SK-N-SH (cell line): ENCODE results near the gene GALNT18. TPM values are rescaled to one million over a fixed set of nuclear protein-coding genes. Genes with fewer than 3 reads are reported as not detected.

ENCODE experiments used
- CTCF ChIA-PET: fragments of 300-600, 350-600 bp; formaldehyde crosslinking; extraction: SDS; loops from one replicate; lab custom pipeline; 2021; lab: Yijun Ruan, JAX
- POLR2A ChIA-PET: fragments of 350-600 bp; sonication (Branson Sonifier 250); formaldehyde crosslinking; extraction: SDS; loops from one replicate; lab custom pipeline; 2020; ENCODE audit warnings: antibody characterized with exemption, inconsistent platforms; lab: Yijun Ruan, JAX
- DNase-seq: peaks from one replicate; pipeline ENCODE4 v3.0.0; 2012
- H2AFZ ChIP-seq: fragments of 200-600 bp; sonication (generic); 2 replicates; pipeline ENCODE4 v1.8.1; 2016; ENCODE audit warnings: antibody characterized with exemption, mild to moderate bottlenecking, low read depth
- H3F3A ChIP-seq: fragments of 200-600 bp; sonication (generic); replicated peaks from 2 replicates; pipeline ENCODE3; 2016; ENCODE audit warnings: antibody characterized with exemption, mild to moderate bottlenecking; ENCODE audit not compliant: insufficient read depth
- H3K27ac ChIP-seq, 2 experiments: fragments of 200-500 bp in 1 of 2; fragments of 200-600 bp in 1 of 2; sonication (Bioruptor generic) in 1 of 2; sonication (generic), shearing (Covaris generic) in 1 of 2; 2 replicates each; pipeline versions ENCODE4 v1.5.1 to v1.6.1; 2014 to 2016; ENCODE audit warnings: low read depth in 2 of 2, inconsistent platforms in 1 of 2, low read length in 1 of 2, mild to moderate bottlenecking in 1 of 2, mixed read lengths in 1 of 2
- H3K27me3 ChIP-seq: fragments of 200-600 bp; sonication (generic), shearing (Covaris generic); 2 replicates; pipeline ENCODE4 v1.6.1; 2016; ENCODE audit warnings: mixed run types; ENCODE audit not compliant: insufficient read depth
- H3K36me3 ChIP-seq, 2 experiments: fragments of 200-500 bp in 1 of 2; fragments of 200-600 bp in 1 of 2; sonication (Bioruptor generic) in 1 of 2; sonication (generic) in 1 of 2; replicated peaks in 1 of 2; 2 replicates each; pipeline versions ENCODE3 to v1.5.1; 2014 to 2016; ENCODE audit warnings: low read length in 1 of 2, mild to moderate bottlenecking in 1 of 2; ENCODE audit not compliant: insufficient read depth in 2 of 2, control insufficient read depth in 1 of 2
- H3K4me1 ChIP-seq, 2 experiments: fragments of 200-500 bp in 1 of 2; fragments of 200-600 bp in 1 of 2; sonication (Bioruptor generic) in 1 of 2; sonication (generic), shearing (Covaris generic) in 1 of 2; 2 replicates each; pipeline versions ENCODE4 v1.5.1 to v1.6.1; 2014 to 2016; ENCODE audit warnings: low read depth in 1 of 2, low read length in 1 of 2, mixed run types in 1 of 2; ENCODE audit not compliant: insufficient read depth in 2 of 2, control insufficient read depth in 1 of 2
- H3K4me2 ChIP-seq: fragments of 200-600 bp; sonication (generic), shearing (Covaris generic); 2 replicates; pipeline ENCODE4 v1.6.1; 2017; ENCODE audit warnings: mixed run types
- H3K4me3 ChIP-seq, 2 experiments: fragments of 200-500 bp in 1 of 2; fragments of 200-600 bp in 1 of 2; sonication (Bioruptor generic) in 1 of 2; sonication (generic), shearing (Covaris generic) in 1 of 2; 2 replicates each; pipeline versions ENCODE4 v1.5.1 to v1.8.1; 2014 to 2016; ENCODE audit warnings: low read depth in 2 of 2, inconsistent platforms in 1 of 2, low read length in 1 of 2, mild to moderate bottlenecking in 1 of 2, mixed read lengths in 1 of 2, moderate library complexity in 1 of 2
- H3K79me2 ChIP-seq: fragments of 200-600 bp; sonication (generic); 2 replicates; pipeline ENCODE4 v1.8.1; 2017; ENCODE audit warnings: mild to moderate bottlenecking; ENCODE audit not compliant: insufficient read depth
- H3K9ac ChIP-seq: fragments of 200-600 bp; sonication (generic); 2 replicates; pipeline ENCODE4 v1.6.1; 2017; ENCODE audit warnings: mixed run types
- H3K9me2 ChIP-seq: fragments of 200-600 bp; sonication (generic); 2 replicates; pipeline ENCODE4 v1.6.1; 2017; ENCODE audit warnings: mixed run types
- H3K9me3 ChIP-seq: fragments of 200-600 bp; sonication (generic); 2 replicates; pipeline ENCODE4 v1.6.1; 2017; ENCODE audit warnings: mixed run types, mild to moderate bottlenecking, moderate library complexity
- H4K20me1 ChIP-seq: fragments of 200-600 bp; sonication (generic); 2 replicates; pipeline ENCODE4 v1.6.1; 2017; ENCODE audit warnings: mild to moderate bottlenecking, mixed run types; ENCODE audit not compliant: insufficient read depth
- CHD2 ChIP-seq: fragments of 150-350 bp; IDR thresholded peaks from 2 replicates; pipeline ENCODE4 v1.6.1; 2018; ENCODE audit warnings: low read length; ENCODE audit not compliant: partially characterized antibody
- ELF1 ChIP-seq: IDR thresholded peaks from 2 replicates; pipeline ENCODE4 v1.4.0; 2012
- EP300 ChIP-seq, 2 experiments: IDR thresholded peaks; 2 replicates each; pipeline versions ENCODE4 v1.4.0 to v1.6.1; 2012; ENCODE audit warnings: borderline replicate concordance in 1 of 2, low read depth in 1 of 2, low read length in 1 of 2
- EZH2phosphoT487 ChIP-seq: fragments of 200-600 bp; sonication (generic); IDR thresholded peaks from 2 replicates; pipeline ENCODE4 v1.6.1; 2017; ENCODE audit warnings: low read depth, mixed run types, mild to moderate bottlenecking, antibody characterized with exemption, moderate library complexity, borderline replicate concordance
- FOSL2 ChIP-seq: IDR thresholded peaks from 2 replicates; pipeline ENCODE4 v1.4.0; 2012; ENCODE audit warnings: low read depth, mild to moderate bottlenecking, moderate library complexity, borderline replicate concordance
- FOXJ3 ChIP-seq: sonication (generic); formaldehyde crosslinking; IDR thresholded peaks from 2 replicates; pipeline ENCODE4 v1.5.1; 2020; ENCODE audit warnings: mild to moderate bottlenecking, missing genetic modification reagents
- FOXM1 ChIP-seq: IDR thresholded peaks from 2 replicates; pipeline ENCODE4 v1.4.0; 2012; ENCODE audit warnings: low read depth, mild to moderate bottlenecking
- GABPA ChIP-seq: IDR thresholded peaks from 2 replicates; pipeline ENCODE4 v1.4.0; 2012; ENCODE audit warnings: low read depth, mild to moderate bottlenecking
- JUND ChIP-seq: IDR thresholded peaks from 2 replicates; pipeline ENCODE4 v1.4.0; 2012
- MAX ChIP-seq: IDR thresholded peaks from 2 replicates; pipeline ENCODE4 v1.4.0; 2012; ENCODE audit warnings: low read depth
- NRF1 ChIP-seq: IDR thresholded peaks from 2 replicates; pipeline ENCODE4 v1.6.1; 2012; ENCODE audit warnings: low read depth, mild to moderate bottlenecking, low read length
- PBX3 ChIP-seq: IDR thresholded peaks from 2 replicates; pipeline ENCODE4; 2012
- POLR2AphosphoS5 ChIP-seq: IDR thresholded peaks from 2 replicates; pipeline ENCODE4 v1.6.1; 2012; ENCODE audit warnings: low read depth, low read length
- RAD21 ChIP-seq: IDR thresholded peaks from 2 replicates; pipeline ENCODE4 v1.6.1; 2012; ENCODE audit warnings: mild to moderate bottlenecking, low read length
- RCOR1 ChIP-seq: fragments of 150-350 bp; IDR thresholded peaks from 2 replicates; pipeline ENCODE4 v1.6.1; 2017; ENCODE audit warnings: antibody characterized with exemption, low read length
- REST ChIP-seq: IDR thresholded peaks from 2 replicates; pipeline ENCODE4 v1.6.1; 2012; ENCODE audit warnings: mild to moderate bottlenecking, low read depth, low read length, moderate library complexity
- RFX5 ChIP-seq: IDR thresholded peaks from 2 replicates; pipeline ENCODE4 v1.6.1; 2012; ENCODE audit warnings: mild to moderate bottlenecking, improper control_type of control experiment, low read length
- TAF1 ChIP-seq: IDR thresholded peaks from 2 replicates; pipeline ENCODE4 v1.6.1; 2012; ENCODE audit warnings: low read depth, mild to moderate bottlenecking, low read length, moderate library complexity, borderline replicate concordance
- TCF12 ChIP-seq: IDR thresholded peaks from 2 replicates; pipeline ENCODE4 v1.4.0; 2012
- YY1 ChIP-seq: IDR thresholded peaks from 2 replicates; pipeline ENCODE4 v1.4.0; 2012; ENCODE audit warnings: low read depth, mild to moderate bottlenecking
- WGBS: methylation state at CpG from one replicate; pipeline ENCODE4 v1.1.6; 2017; ENCODE audit warnings: low lambda C conversion rate; 5-methylcytosine and 5-hydroxymethylcytosine counted together
- polyA plus RNA-seq, 3 experiments: library from polyadenylated mRNA; depleted of rRNA; stranded (reverse); fragments of >200 nt; gene quantifications; 2 replicates each; pipeline ENCODE4 v1.2.3, GENCODE V29; 2012

GALNT18 gene
- polyA plus RNA-seq, 1 of the 3 experiments (the other 2 are of a cell fraction) = 0.64 TPM

GRCh38 chr11:11629368-11629767, 7.6 kb upstream of the GALNT18 start:
- H3K4me3 ChIP-seq = no peak overlapping the region
- peaks cover 11% of the 10 kb centered on the region for H3K27me3 ChIP-seq
- 70% methylated on average over 8 of the region's 8 CpGs for WGBS
- no peak for TF ChIP-seq YY1
- no peak for TF ChIP-seq GABPA
- no peak for TF ChIP-seq NRF1
- no peak for TF ChIP-seq PBX3
- no peak for TF ChIP-seq FOXJ3
- TF ChIP-seq TAF1 = no peak
- no peak for TF ChIP-seq RFX5
- no peak for DNase-seq
- H3K36me3 ChIP-seq = no peaks in the 10 kb centered on the region
- H3K9ac ChIP-seq = no peak overlapping the region
- POLR2A ChIA-PET = interaction anchor here (1.3 kb wide), 1 partner anchor 8 kb away, joined by 3 read pairs; the partner anchor contains the start of gene GALNT18
- no peaks in the 10 kb centered on the region for H3K79me2 ChIP-seq
- CTCF ChIA-PET = interaction anchor here (1.1 to 1.4 kb wide), 2 partner anchors 9 to 158 kb away, joined by 3 read pairs; no protein-coding TSS in a partner anchor
- no peaks in the 10 kb centered on the region for H3F3A ChIP-seq
- H3K27ac ChIP-seq = no peak overlapping the region
- no peak overlapping the region for H3K4me2 ChIP-seq
- H4K20me1 ChIP-seq = no peaks in the 10 kb centered on the region
- H2AFZ ChIP-seq = no peak overlapping the region
- no peaks in the 10 kb centered on the region for H3K9me2 ChIP-seq
- no peaks in the 10 kb centered on the region; a peak in 1 of 4 replicates for H3K4me1 ChIP-seq
- no peaks in the 10 kb centered on the region for H3K9me3 ChIP-seq

GRCh38 chr11:11628651-11629050, 6.8 kb upstream of the GALNT18 start:
- POLR2A ChIA-PET = no interaction called here
- Histone ChIP-seq H3K36me3 (no peaks in the 10 kb centered on the region), H3K4me3 (no peak overlapping the region), H2AFZ (no peak overlapping the region), H3K9ac (no peak overlapping the region), H3F3A (no peaks in the 10 kb centered on the region), H3K9me3 (no peaks in the 10 kb centered on the region), H4K20me1 (no peaks in the 10 kb centered on the region), H3K79me2 (no peaks in the 10 kb centered on the region), H3K9me2 (no peaks in the 10 kb centered on the region), H3K27ac (no peak overlapping the region), H3K27me3 (peaks cover 11% of the 10 kb centered on the region), H3K4me1 (no peaks in the 10 kb centered on the region; a peak in 1 of 4 replicates), H3K4me2 (no peak overlapping the region)
- 53% methylated on average over 4 of the region's 4 CpGs for WGBS
- CTCF ChIA-PET = interaction anchor here (1.0 to 1.4 kb wide), 2 partner anchors 8 to 158 kb away, joined by 3 read pairs; no protein-coding TSS in a partner anchor
- TF ChIP-seq EP300 (IDR thresholded peaks at IDR 0.05; ENCODE audit: borderline replicate concordance in 1 of 2, low read depth in 1 of 2, low read length in 1 of 2) (no peak), TAF1 (no peak), MAX (no peak), POLR2AphosphoS5 (no peak), FOXJ3 (no peak), RCOR1 (no peak), EZH2phosphoT487 (no peak), REST (no peak), GABPA (no peak), FOSL2 (no peak), JUND (no peak), YY1 (no peak), FOXM1 (no peak), NRF1 (no peak), ELF1 (no peak), RAD21 (no peak), TCF12 (no peak), CHD2 (no peak)
- DNase-seq = no peak
